Loucy (cell line): ENCODE data around the gene COL11A2.
A peak's percentile ranks its signal among the peaks of the same experiment; 100 is the strongest.

Experiments
- H2AFZ ChIP-seq: fragments of 200-600 bp; sonication (generic); 2 replicates; pipeline ENCODE4 v1.6.0; 2016; ENCODE audit warnings: antibody characterized with exemption, mild to moderate bottlenecking, low read length, moderate library complexity
- H3F3A ChIP-seq: fragments of 200-600 bp; 2 replicates; pipeline ENCODE4 v1.6.0; 2016; ENCODE audit warnings: antibody characterized with exemption, low read depth, mild to moderate bottlenecking
- H3K27me3 ChIP-seq: fragments of 200-600 bp; sonication (generic); 2 replicates; pipeline ENCODE4 v1.6.1; 2014; ENCODE audit warnings: low read length, mild to moderate bottlenecking; ENCODE audit not compliant: insufficient read depth, poor library complexity, severe bottlenecking
- H3K36me3 ChIP-seq: fragments of 200-600 bp; sonication (generic); 2 replicates; pipeline ENCODE4 v1.6.1; 2016; ENCODE audit warnings: low read length; ENCODE audit not compliant: insufficient read depth
- H3K4me1 ChIP-seq: fragments of 200-600 bp; sonication (generic); 2 replicates; pipeline ENCODE4 v1.5.1; 2014; ENCODE audit warnings: low read length, mild to moderate bottlenecking; ENCODE audit not compliant: insufficient read depth, poor library complexity, severe bottlenecking
- H3K4me2 ChIP-seq: fragments of 200-600 bp; sonication (generic); 2 replicates; pipeline ENCODE4 v1.6.0; 2014; ENCODE audit warnings: antibody characterized with exemption, low read length, low read depth, mild to moderate bottlenecking; ENCODE audit not compliant: poor library complexity, severe bottlenecking
- H3K4me3 ChIP-seq: fragments of 200-600 bp; sonication (generic); 2 replicates; pipeline ENCODE4 v1.5.1; 2014; ENCODE audit warnings: low read length, mild to moderate bottlenecking, mixed read lengths; ENCODE audit not compliant: poor library complexity, severe bottlenecking
- H3K79me2 ChIP-seq: fragments of 200-600 bp; sonication (generic); 2 replicates; pipeline ENCODE4 v1.6.1; 2014; ENCODE audit warnings: low read length; ENCODE audit not compliant: insufficient read depth
- H3K9ac ChIP-seq: fragments of 200-600 bp; sonication (generic); 2 replicates; pipeline ENCODE4 v1.6.0; 2014; ENCODE audit warnings: mild to moderate bottlenecking, low read depth, low read length, moderate library complexity; ENCODE audit not compliant: poor library complexity, severe bottlenecking
- H3K9me2 ChIP-seq: fragments of 200-600 bp; sonication (generic); replicated peaks from 2 replicates; pipeline ENCODE4 v1.6.1; 2016; ENCODE audit warnings: low read depth, low read length, mixed read lengths
- H3K9me3 ChIP-seq: fragments of 200-600 bp; sonication (generic); 2 replicates; pipeline ENCODE4 v1.6.1; 2014; ENCODE audit warnings: mild to moderate bottlenecking, antibody characterized with exemption, low read length, low read depth; ENCODE audit not compliant: insufficient read depth
- H4K20me1 ChIP-seq: fragments of 200-600 bp; sonication (generic); 2 replicates; pipeline ENCODE4 v1.6.0; 2014; ENCODE audit warnings: antibody characterized with exemption, low read length, mild to moderate bottlenecking; ENCODE audit not compliant: insufficient read depth, poor library complexity, severe bottlenecking
- CTCF ChIP-seq: fragments of 200-600 bp; sonication (generic); conservative IDR thresholded peaks from 2 replicates; pipeline ENCODE4 v1.5.1; 2014; ENCODE audit warnings: mild to moderate bottlenecking, antibody characterized with exemption, low read length
- EZH2phosphoT487 ChIP-seq: fragments of 200-600 bp; IDR thresholded peaks from 2 replicates; pipeline ENCODE4 v1.6.1; 2018; ENCODE audit warnings: antibody characterized with exemption, mild to moderate bottlenecking, moderate library complexity, borderline replicate concordance

Gene COL11A2

GRCh38 chr6:33172688-33173534, 19.4 kb downstream of the COL11A2 start:
- H3K4me3 ChIP-seq, result no peak overlapping the region
- H3K27me3 ChIP-seq, result peaks cover under 1% of the 10 kb centered on the region
- H3F3A ChIP-seq, result no peaks in the 10 kb centered on the region
- no peak overlapping the region for H2AFZ ChIP-seq
- H3K36me3 ChIP-seq, result no peaks in the 10 kb centered on the region
- TF ChIP-seq CTCF, result peak; percentile 55
- no peak for TF ChIP-seq EZH2phosphoT487
- H3K4me1 ChIP-seq, result no peaks in the 10 kb centered on the region
- H3K9ac ChIP-seq, result no peak overlapping the region
- no peaks in the 10 kb centered on the region for H4K20me1 ChIP-seq
- no peaks in the 10 kb centered on the region for H3K79me2 ChIP-seq
- no peak overlapping the region for H3K4me2 ChIP-seq
- no peaks in the 10 kb centered on the region for H3K9me3 ChIP-seq
- H3K9me2 ChIP-seq, result no peaks in the 10 kb centered on the region

DNA sequence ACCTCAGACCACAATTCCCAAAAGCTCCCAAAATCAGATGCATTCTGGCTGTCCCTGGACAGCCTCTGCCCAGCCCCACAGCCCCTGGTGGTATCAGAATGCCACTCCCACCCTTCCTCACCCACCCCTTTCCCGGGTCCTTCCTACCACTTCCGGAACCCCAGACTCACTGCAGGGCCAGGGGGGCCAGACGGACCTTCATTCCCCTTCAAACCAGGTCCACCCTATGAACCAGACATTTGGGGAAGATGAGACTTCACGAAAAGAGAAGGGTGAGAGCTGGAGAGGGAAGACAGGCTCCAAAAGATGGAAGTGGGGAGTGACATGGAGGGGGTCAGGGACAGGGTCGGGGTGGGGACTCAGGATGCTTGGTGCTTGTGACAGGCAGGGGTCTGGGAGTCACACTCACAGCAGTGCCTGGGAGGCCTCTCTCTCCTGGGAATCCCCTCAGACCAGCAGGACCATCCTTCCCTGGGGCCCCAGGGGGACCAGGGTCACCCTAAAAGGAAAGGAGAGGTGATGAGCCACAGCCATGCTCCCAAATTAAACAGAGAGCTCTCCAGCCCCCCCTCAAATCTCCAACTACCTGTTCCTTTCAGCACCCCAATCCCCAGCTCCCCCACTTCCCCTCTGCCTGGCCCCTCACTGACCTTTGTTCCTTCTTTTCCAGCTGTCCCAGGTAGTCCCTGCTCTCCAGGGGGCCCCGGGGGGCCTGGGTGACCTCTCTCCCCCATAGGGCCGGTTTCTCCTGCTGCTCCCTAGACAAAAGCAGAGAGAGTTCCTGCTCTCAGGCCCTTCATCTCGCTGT, 20.2 kb downstream of the COL11A2 start:
- no peaks in the 10 kb centered on the region for H3K27me3 ChIP-seq
- H4K20me1 ChIP-seq, result no peaks in the 10 kb centered on the region
- no peak overlapping the region for H2AFZ ChIP-seq
- no peak overlapping the region for H3K9ac ChIP-seq
- H3F3A ChIP-seq, result no peaks in the 10 kb centered on the region
- H3K4me3 ChIP-seq, result no peak overlapping the region
- TF ChIP-seq EZH2phosphoT487, result no peak
- TF ChIP-seq CTCF, result no peak
- no peaks in the 10 kb centered on the region for H3K9me3 ChIP-seq
- H3K36me3 ChIP-seq, result no peaks in the 10 kb centered on the region
- H3K4me2 ChIP-seq, result no peak overlapping the region
- no peaks in the 10 kb centered on the region for H3K79me2 ChIP-seq
- no peaks in the 10 kb centered on the region for H3K4me1 ChIP-seq
- H3K9me2 ChIP-seq, result no peaks in the 10 kb centered on the region

GRCh38 chr6:33171016-33171879, 21.0 kb downstream of the COL11A2 start:
- Histone ChIP-seq H3K79me2 (no peaks in the 10 kb centered on the region), H3K4me2 (no peak overlapping the region), H3K4me1 (no peaks in the 10 kb centered on the region), H3K9ac (no peak overlapping the region), H4K20me1 (no peaks in the 10 kb centered on the region), H3K9me2 (no peaks in the 10 kb centered on the region), H2AFZ (no peak overlapping the region), H3K9me3 (no peaks in the 10 kb centered on the region), H3K36me3 (no peaks in the 10 kb centered on the region), H3K27me3 (no peaks in the 10 kb centered on the region), H3K4me3 (no peak overlapping the region), H3F3A (no peaks in the 10 kb centered on the region)
- TF ChIP-seq CTCF, result no peak
- TF ChIP-seq EZH2phosphoT487, result no peak
